Activated T-cell treated with anti-CD3 and anti-CD28 coated beads, Interleukin-2, amount 50 U/mL, for 4 hours (primary cell): ENCODE results near the gene OR52E4. TPM values are rescaled to one million over a fixed set of nuclear protein-coding genes. Genes with fewer than 3 reads are reported as not detected.

Experiments
- total RNA-seq, 3 donors: library from RNA; stranded (reverse); gene quantifications; one replicate each; pipeline ENCODE4 v1.2.1, GENCODE V29; 2021

Gene OR52E4
- total RNA-seq, 3 donors from 2014 or later, result not detected

Other genes with a start within 250 kb of the OR52E4 start
- gene TRIM5, start 195.6 kb upstream of the OR52E4 start, total RNA-seq, result 1 to 10 TPM; 5.0 to 8.7 (median 5.2) TPM
- gene TRIM22, start 190.8 kb upstream of the OR52E4 start, total RNA-seq, result 10 to 100 TPM; 25.0 to 53.3 (median 41.1) TPM
- not detected for gene OR56B1, start 144.2 kb upstream of the OR52E4 start, total RNA-seq
- gene OR52N4, start 126.4 kb upstream of the OR52E4 start, total RNA-seq, result not detected
- not detected for gene OR52N5, start 97.3 kb upstream of the OR52E4 start, total RNA-seq
- gene OR52N1, start 89.4 kb upstream of the OR52E4 start, total RNA-seq, result not detected
- not detected for gene OR52N2, start 71.7 kb upstream of the OR52E4 start, total RNA-seq
- not detected for gene OR52E6, start 38.7 kb upstream of the OR52E4 start, total RNA-seq
- gene OR52E8, start 22.9 kb upstream of the OR52E4 start, total RNA-seq, result not detected
- gene OR52E5, start 12.6 kb downstream of the OR52E4 start, total RNA-seq, result not detected
- not detected for gene OR56A3, start 61.6 kb downstream of the OR52E4 start, total RNA-seq
- gene OR56A5, start 87.9 kb downstream of the OR52E4 start, total RNA-seq, result not detected
- not detected for gene OR52L1, start 106.4 kb downstream of the OR52E4 start, total RNA-seq
- not detected for gene OR56A4, start 126.3 kb downstream of the OR52E4 start, total RNA-seq
- gene OR56A1, start 150.1 kb downstream of the OR52E4 start, total RNA-seq, result not detected
- gene OR56B4, start 227.1 kb downstream of the OR52E4 start, total RNA-seq, result not detected